GM12878 (cell line): ENCODE data around the gene KIFC3. TPM values are rescaled to one million over a fixed set of nuclear protein-coding genes. Genes with fewer than 3 reads are reported as not detected.
"Not testable (repeated sequence)": the region's sequence is repeated elsewhere in the genome, so short reads cannot be mapped to it uniquely, and the experiment has no call there.

Experiments used
- ATAC-seq: fragments of 200-7000 bp; cut with Tn5 transposase; 3 replicates; pipeline ENCODE4 v1.9.1; 2020; ENCODE audit warnings: mild to moderate bottlenecking, moderate library complexity
- BruUV-seq: library from RNA; stranded (reverse); fragments of 400-500 nt; replicated peaks from 2 replicates; lab custom pipeline; 2021; lab: Mats Ljungman, UMichigan
- CTCF ChIA-PET: fragments of 300-600 bp; sonication (Branson Sonifier 250); formaldehyde crosslinking; extraction: SDS; loops from one replicate; lab custom pipeline; 2021; ENCODE audit warnings: inconsistent platforms; lab: Yijun Ruan, JAX
- POLR2A ChIA-PET: fragments of 350-600 bp; formaldehyde crosslinking; extraction: SDS; loops from one replicate; lab custom pipeline; 2021; ENCODE audit warnings: inconsistent platforms; lab: Charles Lee
- RAD21 ChIA-PET: fragments of 300-600 bp; sonication (Branson Sonifier 250); formaldehyde crosslinking; loops from one replicate; lab custom pipeline; 2023; ENCODE audit warnings: antibody characterized with exemption; ENCODE audit not compliant: unreplicated experiment; lab: Charles Lee
- SMC1A ChIA-PET: fragments of 300-600 bp; sonication (Branson Sonifier 250); formaldehyde crosslinking; loops from one replicate; lab custom pipeline; 2023; ENCODE audit not compliant: unreplicated experiment, uncharacterized antibody; lab: Charles Lee
- DNase-seq: peaks from one replicate; pipeline ENCODE4 v3.0.0-alpha.2; 2011; ENCODE audit warnings: low read depth, low spot score
- FAIRE-seq: peaks from 3 replicates; lab custom pipeline; 2011; peaks lifted over from hg19 to GRCh38; lab: Jason Lieb, UNC
- H2AFZ ChIP-seq: 2 replicates; pipeline ENCODE4 v1.6.0; 2011; ENCODE audit warnings: low read depth, low read length, control low read depth; ENCODE audit not compliant: control insufficient read depth
- H3K27ac ChIP-seq: 2 replicates; pipeline ENCODE4 v1.5.1; 2011; ENCODE audit warnings: control low read depth; ENCODE audit not compliant: control insufficient read depth, insufficient read depth
- H3K27me3 ChIP-seq, 2 experiments: replicated peaks in 1 of 2; 2 replicates each; pipeline versions ENCODE4 v1.6.0 to v1.6.1; 2011; ENCODE audit warnings: low read length in 1 of 2; ENCODE audit not compliant: control insufficient read depth in 2 of 2, insufficient read depth in 2 of 2
- H3K36me3 ChIP-seq, 2 experiments: 2 replicates each; pipeline ENCODE4 v1.5.1; 2011; ENCODE audit warnings: low read length in 1 of 2; ENCODE audit not compliant: control insufficient read depth in 2 of 2, insufficient read depth in 2 of 2
- H3K4me1 ChIP-seq: 2 replicates; pipeline ENCODE4 v1.6.1; 2011; ENCODE audit warnings: mild to moderate bottlenecking, low read length, moderate library complexity, mixed read lengths; ENCODE audit not compliant: control insufficient read depth, insufficient read depth
- H3K4me2 ChIP-seq: 2 replicates; pipeline ENCODE4 v1.6.0; 2011; ENCODE audit warnings: control low read depth; ENCODE audit not compliant: control insufficient read depth, insufficient read depth
- H3K4me3 ChIP-seq: fragments of 200-600 bp; sonication (generic); 2 replicates; pipeline ENCODE4 v1.5.1; 2016
- H3K79me2 ChIP-seq: 2 replicates; pipeline ENCODE4 v1.6.0; 2011; ENCODE audit warnings: low read length; ENCODE audit not compliant: control insufficient read depth, insufficient read depth
- H3K9ac ChIP-seq: 2 replicates; pipeline ENCODE4 v1.8.0; 2011; ENCODE audit warnings: low read length, control low read depth, mixed read lengths; ENCODE audit not compliant: control insufficient read depth, insufficient read depth
- H3K9me3 ChIP-seq: replicated peaks from 3 replicates; pipeline ENCODE4 v1.5.1; 2011; ENCODE audit warnings: mild to moderate bottlenecking, low read length; ENCODE audit not compliant: control insufficient read depth, insufficient read depth
- H4K20me1 ChIP-seq: 2 replicates; pipeline ENCODE4 v1.6.0; 2011; ENCODE audit not compliant: control insufficient read depth, insufficient read depth
- BACH1 ChIP-seq: fragments of 450-650 bp; IDR thresholded peaks from 2 replicates; pipeline ENCODE4 v1.6.1; 2017; ENCODE audit warnings: mild to moderate bottlenecking, borderline replicate concordance
- BHLHE40 ChIP-seq, 2 experiments: fragments of 450-650 bp in 1 of 2; IDR thresholded peaks; 2 replicates each; pipeline ENCODE4 v1.6.1; 2011 to 2017; ENCODE audit warnings: low read depth in 2 of 2, borderline replicate concordance in 1 of 2, improper control_type of control experiment in 1 of 2, low read length in 1 of 2, mild to moderate bottlenecking in 1 of 2
- CHD1 ChIP-seq: IDR thresholded peaks from 2 replicates; pipeline ENCODE4 v1.6.1; 2012; ENCODE audit warnings: low read depth, low read length, improper control_type of control experiment
- GABPA ChIP-seq: IDR thresholded peaks from 2 replicates; pipeline ENCODE4 v1.6.1; 2014; ENCODE audit warnings: antibody characterized with exemption, low read depth, mild to moderate bottlenecking, inconsistent platforms
- IKZF2 ChIP-seq, 2 experiments: fragments of 450-650 bp; IDR thresholded peaks; 2 replicates each; pipeline ENCODE4 v1.6.1; 2017; ENCODE audit warnings: mild to moderate bottlenecking in 2 of 2, moderate library complexity in 2 of 2
- RB1 ChIP-seq: fragments of 450-650 bp; formaldehyde crosslinking; IDR thresholded peaks from 2 replicates; pipeline ENCODE4 v1.6.1; 2017; ENCODE audit warnings: mild to moderate bottlenecking, borderline replicate concordance
- TARDBP ChIP-seq: IDR thresholded peaks from 2 replicates; pipeline ENCODE4 v1.6.1; 2016; ENCODE audit warnings: borderline replicate concordance
- ZNF384 ChIP-seq: IDR thresholded peaks from 2 replicates; pipeline ENCODE4 v1.6.1; 2012; ENCODE audit warnings: low read depth, mild to moderate bottlenecking, low read length, improper control_type of control experiment, borderline replicate concordance
- WGBS: methylation state at CpG from one replicate; pipeline ENCODE4 v1.1.6; 2016; ENCODE audit warnings: low lambda C conversion rate; ENCODE audit not compliant: insufficient replicate concordance, insufficient coverage; ENCODE audit errors: missing lambda C conversion rate; 5-methylcytosine and 5-hydroxymethylcytosine counted together
- in situ Hi-C: fragments of 300-500 bp; cut with MboI; formaldehyde crosslinking; loops from 9 replicates; pipeline ENCODE4 v1.14.3; 2018; ENCODE audit warnings: mixed read lengths
- intact Hi-C: fragments of 100-400 bp; cut with micrococcal nuclease; formaldehyde crosslinking; loops from one replicate; pipeline ENCODE4 v1.14.2; 2022; ENCODE audit not compliant: unreplicated experiment
- polyA plus RNA-seq, 11 experiments: library from polyadenylated mRNA; depleted of rRNA in 4 of 11; unstranded in 6 of 11; stranded (reverse) in 5 of 11; fragments of >200 nt; fragmentation: Nextera tagmentation in 4 of 11; fragmentation: Illumina TruSeq in 1 of 11; extraction: Ambion mirVana in 4 of 11; extraction: Trizol in 1 of 11; gene quantifications; 1 replicate in 1 of 11; 2 replicates in 10 of 11; pipeline versions ENCODE4 v1.2.1 to v1.2.3, GENCODE V29; 2011 to 2016; ENCODE audit warnings: inconsistent platforms in 2 of 11, missing spikeins in 2 of 11, low read depth in 1 of 11
- total RNA-seq, 4 experiments: library from RNA; depleted of rRNA in 3 of 4; stranded (reverse); fragments of >200 nt in 3 of 4; fragmentation: Illumina TruSeq in 1 of 4; extraction: Trizol in 1 of 4; gene quantifications; 2 replicates each; pipeline versions ENCODE4 v1.2.1 to v1.2.3, GENCODE V29; 2013 to 2021

KIFC3 gene
- total and polyA plus RNA-seq, 10 of the 15 experiments (the other 5 are each of a cell fraction or from before 2014, with no cell fraction given): 0.22 to 1.3 (median 0.26) TPM; not detected in 3

- H2AFZ ChIP-seq, H3K9ac ChIP-seq, ATAC-seq, FAIRE-seq, intact Hi-C loops, H3K27me3 ChIP-seq, H3K4me3 ChIP-seq, H3K79me2 ChIP-seq, RAD21 ChIA-PET, in situ Hi-C loops, POLR2A ChIA-PET, H3K4me1 ChIP-seq, H3K27ac ChIP-seq, DNase-seq, H3K9me3 ChIP-seq, H3K36me3 ChIP-seq, H4K20me1 ChIP-seq, H3K4me2 ChIP-seq, CTCF ChIA-PET, BruUV-seq: not testable (repeated sequence)
- WGBS: 44% methylated on average over 11 of the region's 11 CpGs
- SMC1A ChIA-PET: interaction anchor here (1.1 kb wide), 1 partner anchor 85 kb away, joined by 3 read pairs; no protein-coding TSS in a partner anchor
Observed at GRCh38 chr16:57782607-57783055, 19.7 kb downstream of the KIFC3 start.

GRCh38 chr16:57781741-57782606, 20.3 kb downstream of the KIFC3 start:
- no peaks in the 10 kb centered on the region for H3K4me1 ChIP-seq
- TF ChIP-seq GABPA (no peak), IKZF2 (IDR thresholded peaks at IDR 0.05) (no peak), BHLHE40 (IDR thresholded peaks at IDR 0.05; ENCODE audit: borderline replicate concordance in 1 of 2, low read depth in 2 of 2, low read length in 1 of 2) (no peak), TARDBP (no peak), CHD1 (no peak), ZNF384 (no peak), RB1 (no peak), BACH1 (no peak)
- TF ChIP-seq, all 136 proteins: peak for 0
- no peak overlapping the region for H3K27ac ChIP-seq
- RAD21 ChIA-PET: no interaction called here
- BruUV-seq: no TSS peak
- no peaks in the 10 kb centered on the region for H4K20me1 ChIP-seq
- no peak overlapping the region for H3K9ac ChIP-seq
- no peak for ATAC-seq
- H3K79me2 ChIP-seq: no peaks in the 10 kb centered on the region
- H3K4me3 ChIP-seq: no peak overlapping the region
- POLR2A ChIA-PET: no interaction called here
- FAIRE-seq: no peak
- WGBS: 35% methylated on average over 10 of the region's 10 CpGs
- CTCF ChIA-PET: no interaction called here
- no peaks in the 10 kb centered on the region for H3K9me3 ChIP-seq
- H2AFZ ChIP-seq: no peak overlapping the region
- in situ Hi-C loops: no loop called here
- no peaks in the 10 kb centered on the region for H3K36me3 ChIP-seq
- H3K4me2 ChIP-seq: no peak overlapping the region
- intact Hi-C loops: no loop called here
- no peaks in the 10 kb centered on the region; a peak in 2 of 4 replicates for H3K27me3 ChIP-seq
- DNase-seq: no peak
- SMC1A ChIA-PET: no interaction called here
